GM12865 (cell line): ENCODE results near the gene ARF3.

Source experiments
- DNase-seq: peaks from one replicate; pipeline ENCODE4 v3.0.0; 2010; ENCODE audit warnings: low read depth
- H3K4me3 ChIP-seq: 2 replicates; pipeline ENCODE4 v1.5.1; 2011; ENCODE audit warnings: mild to moderate bottlenecking, low read depth, low read length, control low read depth
- TF ChIP-seq, protein P1 (sequence below): IDR thresholded peaks from 2 replicates; pipeline ENCODE4 v1.5.1; 2011; ENCODE audit warnings: low read length, control low read depth, low read depth, inconsistent platforms; ENCODE audit not compliant: insufficient read depth; ENCODE audit errors: missing control alignments

ARF3 gene

DNA sequence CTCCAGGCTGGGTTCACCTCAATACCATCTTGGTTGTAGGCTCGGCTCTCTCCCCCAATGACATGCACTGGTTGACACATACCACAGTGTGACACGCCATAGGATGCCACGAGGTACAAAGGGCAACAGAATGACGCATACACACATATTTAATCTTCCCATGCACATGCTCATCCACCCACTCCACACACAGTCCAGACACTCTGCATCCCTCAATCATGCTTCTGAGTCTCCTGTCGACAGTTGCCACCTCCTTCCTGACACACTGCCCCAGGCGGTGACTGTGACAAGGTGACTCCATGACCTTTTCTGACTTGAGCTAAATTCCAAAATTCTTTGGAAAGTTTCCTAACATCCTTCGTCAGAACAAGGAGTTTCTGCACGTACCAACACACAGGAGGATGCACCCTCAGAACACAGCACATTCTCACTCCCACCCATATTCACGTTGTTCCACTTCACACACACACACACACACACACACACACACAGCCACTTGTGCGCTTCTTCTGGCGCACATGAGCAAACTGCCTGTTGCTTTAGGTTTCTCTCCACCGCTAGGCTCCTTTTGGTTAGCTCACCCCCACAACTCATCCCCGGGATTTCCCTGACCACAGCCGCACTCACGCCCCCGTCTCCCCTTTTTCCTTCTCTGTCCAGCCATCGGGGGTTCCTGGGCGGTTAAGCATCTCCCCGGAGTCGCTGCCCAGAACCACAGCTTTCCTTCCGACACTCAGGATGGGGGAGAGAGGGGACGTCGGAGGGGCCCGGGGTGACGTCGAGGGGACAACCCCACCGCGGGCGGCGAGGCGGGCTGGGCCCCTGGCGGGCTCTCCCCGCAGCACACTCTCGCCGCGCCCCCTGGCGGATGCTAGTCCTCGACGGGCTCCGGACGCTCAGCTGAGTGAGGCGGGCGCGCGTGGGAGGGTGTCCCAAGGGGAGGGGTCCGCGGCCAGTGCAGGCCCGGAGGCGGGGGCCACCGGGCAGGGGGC, 20.3 kb upstream of the ARF3 start:
- TF ChIP-seq, protein P1, sequence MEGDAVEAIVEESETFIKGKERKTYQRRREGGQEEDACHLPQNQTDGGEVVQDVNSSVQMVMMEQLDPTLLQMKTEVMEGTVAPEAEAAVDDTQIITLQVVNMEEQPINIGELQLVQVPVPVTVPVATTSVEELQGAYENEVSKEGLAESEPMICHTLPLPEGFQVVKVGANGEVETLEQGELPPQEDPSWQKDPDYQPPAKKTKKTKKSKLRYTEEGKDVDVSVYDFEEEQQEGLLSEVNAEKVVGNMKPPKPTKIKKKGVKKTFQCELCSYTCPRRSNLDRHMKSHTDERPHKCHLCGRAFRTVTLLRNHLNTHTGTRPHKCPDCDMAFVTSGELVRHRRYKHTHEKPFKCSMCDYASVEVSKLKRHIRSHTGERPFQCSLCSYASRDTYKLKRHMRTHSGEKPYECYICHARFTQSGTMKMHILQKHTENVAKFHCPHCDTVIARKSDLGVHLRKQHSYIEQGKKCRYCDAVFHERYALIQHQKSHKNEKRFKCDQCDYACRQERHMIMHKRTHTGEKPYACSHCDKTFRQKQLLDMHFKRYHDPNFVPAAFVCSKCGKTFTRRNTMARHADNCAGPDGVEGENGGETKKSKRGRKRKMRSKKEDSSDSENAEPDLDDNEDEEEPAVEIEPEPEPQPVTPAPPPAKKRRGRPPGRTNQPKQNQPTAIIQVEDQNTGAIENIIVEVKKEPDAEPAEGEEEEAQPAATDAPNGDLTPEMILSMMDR = peak; percentile 87
- peak overlapping the region; percentile 20 for H3K4me3 ChIP-seq
- peak; percentile 70 for DNase-seq

DNA sequence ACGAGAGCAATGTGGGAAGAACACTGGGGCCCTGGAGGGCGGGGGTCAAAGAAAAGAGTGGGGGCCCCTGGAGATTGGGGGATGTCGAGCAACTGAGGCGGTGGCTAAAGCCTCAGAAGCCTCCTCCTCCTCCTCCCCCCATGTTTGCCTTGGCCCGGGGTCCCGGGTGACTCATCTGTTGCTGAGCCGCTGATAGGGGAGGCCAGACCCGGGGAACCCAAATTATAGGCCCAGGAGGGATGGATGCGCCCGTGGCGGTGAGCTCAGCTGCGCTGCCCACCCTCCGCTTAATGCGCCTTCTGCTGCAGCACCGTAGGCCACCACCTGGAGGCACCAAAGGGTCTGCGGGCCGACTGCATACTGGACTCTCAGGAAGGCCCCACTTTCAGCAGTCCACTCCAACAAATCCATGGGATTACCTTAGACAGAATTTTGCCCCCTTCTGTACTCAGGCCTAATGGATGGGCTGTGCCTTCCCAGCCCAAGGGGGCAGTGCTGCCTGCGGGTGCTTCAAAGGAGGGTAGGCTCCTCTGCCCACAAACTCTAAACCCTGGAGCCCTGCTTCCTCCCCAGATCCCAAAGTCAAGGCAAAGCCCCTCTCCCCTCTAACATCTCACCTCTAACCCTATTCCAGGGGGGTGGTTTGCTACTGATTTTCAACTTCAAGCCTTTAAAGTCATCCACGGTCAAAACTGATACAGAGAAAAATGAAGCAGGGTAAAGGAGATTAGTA, 16.8 kb upstream of the ARF3 start:
- no peak overlapping the region for H3K4me3 ChIP-seq
- TF ChIP-seq, protein P1 = peak; percentile 65
- no peak for DNase-seq

DNA sequence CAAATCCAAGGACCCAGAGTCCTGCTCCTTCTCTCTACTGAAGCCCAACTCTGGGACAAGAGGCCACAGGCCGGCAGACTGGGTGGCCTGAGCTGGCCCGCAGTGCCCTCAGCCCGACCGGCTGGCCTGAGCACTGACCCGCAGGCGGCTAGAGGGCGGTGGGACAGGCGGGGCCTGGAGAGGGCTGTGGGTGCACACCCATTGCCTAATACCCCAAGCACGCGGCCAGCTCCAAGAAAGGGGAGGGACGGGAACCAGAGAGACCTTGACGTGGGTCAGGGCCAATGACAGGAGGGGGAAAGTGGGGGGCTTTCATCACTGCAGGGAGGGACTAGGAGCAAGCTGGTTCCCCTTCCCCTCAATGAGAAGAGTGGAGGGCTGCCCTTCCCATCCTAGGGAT, 16.2 kb upstream of the ARF3 start:
- no peak for DNase-seq
- no peak overlapping the region for H3K4me3 ChIP-seq

DNA sequence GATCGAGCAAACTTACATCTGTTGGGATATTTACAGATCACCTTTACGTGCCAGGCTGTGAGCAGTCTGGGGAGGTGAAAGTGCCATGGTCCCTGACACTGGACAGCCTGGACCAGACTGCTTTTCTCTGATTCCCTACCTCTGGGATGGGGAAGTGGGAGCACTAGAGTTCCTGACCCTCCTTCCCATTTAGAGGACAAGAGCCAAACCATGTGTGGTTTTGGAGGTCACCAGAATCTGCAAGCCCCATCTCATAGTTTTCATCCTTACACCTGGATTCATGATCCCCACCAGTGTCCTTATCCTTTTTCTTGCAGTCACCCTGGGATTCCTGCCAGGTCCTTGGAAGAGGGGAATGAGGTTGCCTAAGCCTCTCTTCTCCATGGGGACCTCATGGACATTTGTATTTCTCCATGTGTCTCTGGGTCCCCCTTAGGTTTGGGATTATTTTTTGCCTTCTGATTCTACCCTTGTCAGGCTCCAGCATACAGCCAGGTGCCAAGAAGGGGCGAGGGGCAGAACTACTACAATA, 15.7 kb upstream of the ARF3 start:
- TF ChIP-seq, protein P1 = no peak
- DNase-seq = no peak
- no peak overlapping the region for H3K4me3 ChIP-seq

More for the DNA sequence above, 16.2 kb upstream of the ARF3 start:
- TF ChIP-seq, protein P1 = no peak

DNA sequence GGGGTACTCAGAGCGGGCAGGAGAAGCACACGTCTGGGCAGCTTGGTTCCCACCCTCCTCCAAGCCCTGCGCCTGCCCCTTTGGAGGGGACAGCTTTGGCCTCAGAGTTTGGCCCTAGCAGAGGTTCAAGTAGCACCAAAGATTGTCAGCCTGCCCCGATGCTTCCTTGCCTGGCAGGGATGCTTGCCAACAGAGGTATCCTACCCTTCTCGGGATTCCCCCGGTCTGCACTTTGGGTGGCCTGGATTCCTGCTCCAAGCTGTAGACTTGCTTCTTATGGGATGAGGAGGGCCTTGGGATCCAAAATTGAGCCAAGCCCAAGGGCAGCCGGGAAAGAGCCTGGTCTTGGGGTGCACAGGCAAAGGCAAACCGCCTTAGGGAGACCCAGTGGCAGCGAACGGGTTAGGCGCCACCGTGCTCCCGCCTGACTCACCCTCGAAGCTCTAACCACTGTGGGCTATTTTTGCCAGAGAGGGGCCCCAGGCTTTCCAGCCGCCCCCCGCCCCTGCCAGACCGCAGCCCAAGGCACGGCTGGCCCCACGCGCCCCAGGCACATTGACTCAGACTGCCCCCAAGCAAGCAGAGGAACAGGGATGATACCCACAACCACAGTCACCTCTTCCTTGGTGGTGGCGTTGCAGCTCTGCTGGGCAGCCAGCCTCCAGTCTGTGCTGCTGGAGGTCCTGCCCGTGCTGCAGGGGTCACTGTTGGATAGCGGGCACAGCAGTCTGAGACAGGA, 15.1 kb upstream of the ARF3 start:
- TF ChIP-seq, protein P1 = peak; percentile 2
- no peak for DNase-seq
- no peak overlapping the region for H3K4me3 ChIP-seq

DNA sequence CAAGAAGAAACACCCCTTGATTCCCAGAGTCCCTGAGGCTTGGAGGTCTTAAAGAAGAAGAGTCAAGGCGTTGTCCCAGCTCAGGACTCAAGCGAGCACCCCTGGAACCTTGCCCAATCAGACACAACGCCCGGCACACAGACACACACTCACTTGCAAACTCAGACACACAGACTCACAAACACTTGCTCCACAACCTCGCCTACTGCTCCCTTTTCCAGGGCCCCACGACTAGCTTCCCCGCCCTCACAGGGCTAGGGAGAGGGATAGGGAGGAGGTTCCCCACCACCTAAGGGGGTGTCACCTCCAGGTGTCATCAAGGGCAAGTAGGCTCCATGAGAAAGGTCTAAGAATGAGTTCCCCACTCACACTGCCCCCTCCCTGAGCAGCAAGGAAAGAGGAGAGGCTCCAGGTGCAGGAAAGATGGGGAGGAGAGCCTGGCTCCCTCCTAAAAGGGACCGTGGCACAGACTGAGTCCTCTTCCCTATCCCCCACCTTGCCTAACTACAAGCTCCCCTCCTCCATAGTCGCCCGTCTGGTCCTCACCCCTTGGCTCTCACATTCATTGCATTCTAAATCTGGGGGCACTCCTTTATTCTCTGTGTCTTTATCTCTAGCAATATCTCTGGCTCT, 13.5 kb upstream of the ARF3 start:
- TF ChIP-seq, protein P1 = no peak
- DNase-seq = no peak
- H3K4me3 ChIP-seq = no peak overlapping the region
